Measurements from ENCODE around the gene DOCK3.

DOCK3 gene

GRCh38 chr3:51400166-51400565 lies 725.4 kb downstream of the DOCK3 start:
- TF ChIP-seq, protein P1, sequence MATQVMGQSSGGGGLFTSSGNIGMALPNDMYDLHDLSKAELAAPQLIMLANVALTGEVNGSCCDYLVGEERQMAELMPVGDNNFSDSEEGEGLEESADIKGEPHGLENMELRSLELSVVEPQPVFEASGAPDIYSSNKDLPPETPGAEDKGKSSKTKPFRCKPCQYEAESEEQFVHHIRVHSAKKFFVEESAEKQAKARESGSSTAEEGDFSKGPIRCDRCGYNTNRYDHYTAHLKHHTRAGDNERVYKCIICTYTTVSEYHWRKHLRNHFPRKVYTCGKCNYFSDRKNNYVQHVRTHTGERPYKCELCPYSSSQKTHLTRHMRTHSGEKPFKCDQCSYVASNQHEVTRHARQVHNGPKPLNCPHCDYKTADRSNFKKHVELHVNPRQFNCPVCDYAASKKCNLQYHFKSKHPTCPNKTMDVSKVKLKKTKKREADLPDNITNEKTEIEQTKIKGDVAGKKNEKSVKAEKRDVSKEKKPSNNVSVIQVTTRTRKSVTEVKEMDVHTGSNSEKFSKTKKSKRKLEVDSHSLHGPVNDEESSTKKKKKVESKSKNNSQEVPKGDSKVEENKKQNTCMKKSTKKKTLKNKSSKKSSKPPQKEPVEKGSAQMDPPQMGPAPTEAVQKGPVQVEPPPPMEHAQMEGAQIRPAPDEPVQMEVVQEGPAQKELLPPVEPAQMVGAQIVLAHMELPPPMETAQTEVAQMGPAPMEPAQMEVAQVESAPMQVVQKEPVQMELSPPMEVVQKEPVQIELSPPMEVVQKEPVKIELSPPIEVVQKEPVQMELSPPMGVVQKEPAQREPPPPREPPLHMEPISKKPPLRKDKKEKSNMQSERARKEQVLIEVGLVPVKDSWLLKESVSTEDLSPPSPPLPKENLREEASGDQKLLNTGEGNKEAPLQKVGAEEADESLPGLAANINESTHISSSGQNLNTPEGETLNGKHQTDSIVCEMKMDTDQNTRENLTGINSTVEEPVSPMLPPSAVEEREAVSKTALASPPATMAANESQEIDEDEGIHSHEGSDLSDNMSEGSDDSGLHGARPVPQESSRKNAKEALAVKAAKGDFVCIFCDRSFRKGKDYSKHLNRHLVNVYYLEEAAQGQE (IDR thresholded peaks at IDR 0.05; ENCODE audit: insufficient read depth in 1 of 2, low read depth in 2 of 2, low read length in 2 of 2): no peak
- TF ChIP-seq SIN3A (IDR thresholded peaks at IDR 0.05; ENCODE audit: borderline replicate concordance, insufficient read depth, low read length): no peak
- no peak for TF ChIP-seq FOXP2 (optimal IDR thresholded peaks at IDR 0.05; ENCODE audit: borderline replicate concordance, extremely low read depth, extremely low read length, insufficient read depth)
- TF ChIP-seq POLR2AphosphoS5 (IDR thresholded peaks at IDR 0.05; ENCODE audit: low read depth, low read length): no peak
- TF ChIP-seq TAF1 (IDR thresholded peaks at IDR 0.05; ENCODE audit: borderline replicate concordance, insufficient read depth, low read length): no peak

- no peak for TF ChIP-seq SIN3A (IDR thresholded peaks at IDR 0.05; ENCODE audit: borderline replicate concordance, insufficient read depth, low read length)
- TF ChIP-seq, protein P1 (IDR thresholded peaks at IDR 0.05; ENCODE audit: insufficient read depth in 1 of 2, low read depth in 2 of 2, low read length in 2 of 2): no peak
- TF ChIP-seq FOXP2 (optimal IDR thresholded peaks at IDR 0.05; ENCODE audit: borderline replicate concordance, extremely low read depth, extremely low read length, insufficient read depth): no peak
- TF ChIP-seq POLR2AphosphoS5 (IDR thresholded peaks at IDR 0.05; ENCODE audit: low read depth, low read length): no peak
- TF ChIP-seq TAF1 (IDR thresholded peaks at IDR 0.05; ENCODE audit: borderline replicate concordance, insufficient read depth, low read length): no peak
These were observed 727.0 kb downstream of the DOCK3 start for GRCh38 chr3:51401735-51402134.

DNA sequence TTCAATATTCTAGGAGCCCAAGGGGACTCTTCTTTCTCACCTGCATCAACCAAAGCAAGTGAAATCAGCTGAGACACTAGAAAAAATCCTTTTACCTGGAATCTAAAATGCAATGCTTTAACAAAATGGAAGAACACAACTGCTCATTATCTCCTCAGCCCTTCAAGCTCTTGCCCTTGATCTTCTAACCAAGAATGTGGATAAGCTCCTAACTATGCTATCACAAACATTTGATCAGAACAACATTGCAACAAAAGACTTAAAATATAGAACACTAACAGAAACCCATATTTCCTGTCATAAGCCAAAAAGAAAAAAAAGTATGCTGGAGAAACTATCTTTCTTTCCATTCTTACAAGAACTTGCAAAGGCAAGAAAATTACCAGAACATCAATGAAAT lies 728.9 kb downstream of the DOCK3 start:
- TF ChIP-seq TAF1 (IDR thresholded peaks at IDR 0.05; ENCODE audit: borderline replicate concordance, insufficient read depth, low read length) (no peak), FOXP2 (optimal IDR thresholded peaks at IDR 0.05; ENCODE audit: borderline replicate concordance, extremely low read depth, extremely low read length, insufficient read depth) (no peak), SIN3A (IDR thresholded peaks at IDR 0.05; ENCODE audit: borderline replicate concordance, insufficient read depth, low read length) (no peak), POLR2AphosphoS5 (IDR thresholded peaks at IDR 0.05; ENCODE audit: low read depth, low read length) (no peak)
- TF ChIP-seq, protein P1 (IDR thresholded peaks at IDR 0.05; ENCODE audit: insufficient read depth in 1 of 2, low read depth in 2 of 2, low read length in 2 of 2): no peak

GRCh38 chr3:51408021-51408420 lies 733.3 kb downstream of the DOCK3 start:
- TF ChIP-seq POLR2AphosphoS5 (IDR thresholded peaks at IDR 0.05; ENCODE audit: low read depth, low read length): no peak
- TF ChIP-seq SIN3A (IDR thresholded peaks at IDR 0.05; ENCODE audit: borderline replicate concordance, insufficient read depth, low read length): no peak
- TF ChIP-seq, protein P1 (IDR thresholded peaks at IDR 0.05; ENCODE audit: insufficient read depth in 1 of 2, low read depth in 2 of 2, low read length in 2 of 2): no peak
- no peak for TF ChIP-seq FOXP2 (optimal IDR thresholded peaks at IDR 0.05; ENCODE audit: borderline replicate concordance, extremely low read depth, extremely low read length, insufficient read depth)

- no peak for TF ChIP-seq FOXP2 (optimal IDR thresholded peaks at IDR 0.05; ENCODE audit: borderline replicate concordance, extremely low read depth, extremely low read length, insufficient read depth)
- TF ChIP-seq, protein P1 (IDR thresholded peaks at IDR 0.05; ENCODE audit: insufficient read depth in 1 of 2, low read depth in 2 of 2, low read length in 2 of 2): no peak
- no peak for TF ChIP-seq SIN3A (IDR thresholded peaks at IDR 0.05; ENCODE audit: borderline replicate concordance, insufficient read depth, low read length)
- TF ChIP-seq POLR2AphosphoS5 (IDR thresholded peaks at IDR 0.05; ENCODE audit: low read depth, low read length): no peak
- TF ChIP-seq TAF1 (IDR thresholded peaks at IDR 0.05; ENCODE audit: borderline replicate concordance, insufficient read depth, low read length): no peak
These were observed 734.1 kb downstream of the DOCK3 start for GRCh38 chr3:51408813-51409212.

All from PFSK-1 (cell line).